Measurements from ENCODE around the gene PAQR5. TPM values are rescaled to one million over a fixed set of nuclear protein-coding genes. Genes with fewer than 3 reads are reported as not detected.
A peak's percentile ranks its signal among the peaks of the same experiment; 100 is the strongest.

PAQR5 gene
- total and polyA plus RNA-seq, 9 of the 15 experiments (the other 6 are each of a cell fraction or from before 2014, with no cell fraction given): 0.04 to 0.08 TPM; not detected in 7

- TF ChIP-seq NR1H2 (CRISPR knock-in tag; IDR thresholded peaks at IDR 0.05): 0 out of 2 replicates have a peak, but pooled peaks have one; percentile 32
- TF ChIP-seq HDAC8 (tag; IDR thresholded peaks at IDR 0.05): no peak
- TF ChIP-seq BMI1 (IDR thresholded peaks at IDR 0.05; ENCODE audit: low read length): peak; percentile 73
- TF ChIP-seq CEBPG (CRISPR knock-in tag; IDR thresholded peaks at IDR 0.05): 0 out of 2 replicates have a peak, but pooled peaks have one; percentile 26
- TF ChIP-seq CEBPG (tag; conservative IDR thresholded peaks at IDR 0.05 in 1 of 2, IDR thresholded peaks at IDR 0.05 in 1 of 2): no peak
- 0 out of 2 replicates have a peak, but pooled peaks have one; percentile 28 for TF ChIP-seq SIN3B (IDR thresholded peaks at IDR 0.05; ENCODE audit: low read depth)
- no peak for TF ChIP-seq ZNF324 (CRISPR knock-in tag; IDR thresholded peaks at IDR 0.05)
- TF ChIP-seq FOXP1 (CRISPR knock-in tag; IDR thresholded peaks at IDR 0.05): 0 out of 2 replicates have a peak, but pooled peaks have one; percentile 51
- TF ChIP-seq MAZ (CRISPR knock-in tag; conservative IDR thresholded peaks at IDR 0.05 in 1 of 2, IDR thresholded peaks at IDR 0.05 in 1 of 2): peak in 1 of 2 experiments; percentile 63; a peak in 2 of 4 replicates
- no peak for TF ChIP-seq USF1 (CRISPR knock-in tag; IDR thresholded peaks at IDR 0.05)
- peak; percentile 95 to 98 for TF ChIP-seq MNT (conservative IDR thresholded peaks at IDR 0.05)
- TF ChIP-seq NFYB (IDR thresholded peaks at IDR 0.05; ENCODE audit: extremely low read depth, insufficient read length): peak; percentile 87
- TF ChIP-seq ZBTB11 (CRISPR knock-in tag; IDR thresholded peaks at IDR 0.05): peak in 1 of 3 experiments; percentile 39; a peak in 1 of 6 replicates
- TF ChIP-seq KDM1A (IDR thresholded peaks at IDR 0.05): no peak
- peak; percentile 89 for TF ChIP-seq POLR2A (conservative IDR thresholded peaks at IDR 0.05)
- peak; percentile 81 for TF ChIP-seq SUPT5H (IDR thresholded peaks at IDR 0.05)
- TF ChIP-seq FIP1L1 (IDR thresholded peaks at IDR 0.05; ENCODE audit: low read depth, low read length, poor library complexity, severe bottlenecking): peak; percentile 69
- TF ChIP-seq, protein P1, sequence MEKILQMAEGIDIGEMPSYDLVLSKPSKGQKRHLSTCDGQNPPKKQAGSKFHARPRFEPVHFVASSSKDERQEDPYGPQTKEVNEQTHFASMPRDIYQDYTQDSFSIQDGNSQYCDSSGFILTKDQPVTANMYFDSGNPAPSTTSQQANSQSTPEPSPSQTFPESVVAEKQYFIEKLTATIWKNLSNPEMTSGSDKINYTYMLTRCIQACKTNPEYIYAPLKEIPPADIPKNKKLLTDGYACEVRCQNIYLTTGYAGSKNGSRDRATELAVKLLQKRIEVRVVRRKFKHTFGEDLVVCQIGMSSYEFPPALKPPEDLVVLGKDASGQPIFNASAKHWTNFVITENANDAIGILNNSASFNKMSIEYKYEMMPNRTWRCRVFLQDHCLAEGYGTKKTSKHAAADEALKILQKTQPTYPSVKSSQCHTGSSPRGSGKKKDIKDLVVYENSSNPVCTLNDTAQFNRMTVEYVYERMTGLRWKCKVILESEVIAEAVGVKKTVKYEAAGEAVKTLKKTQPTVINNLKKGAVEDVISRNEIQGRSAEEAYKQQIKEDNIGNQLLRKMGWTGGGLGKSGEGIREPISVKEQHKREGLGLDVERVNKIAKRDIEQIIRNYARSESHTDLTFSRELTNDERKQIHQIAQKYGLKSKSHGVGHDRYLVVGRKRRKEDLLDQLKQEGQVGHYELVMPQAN (IDR thresholded peaks at IDR 0.05; ENCODE audit: borderline replicate concordance): peak; percentile 99
- no peak for TF ChIP-seq ZNF217 (CRISPR knock-in tag; IDR thresholded peaks at IDR 0.05)
- TF ChIP-seq RNF2 (IDR thresholded peaks at IDR 0.05): peak; percentile 73; the same call in 1 of the 2 replicates
Observed at GRCh38 chr15:69413822-69414700, 115.3 kb downstream of the PAQR5 start, which contains the start of gene KIF23 (continued).
